ENCODE data around the gene TP53TG5. TPM values are rescaled to one million over a fixed set of nuclear protein-coding genes. Genes with fewer than 3 reads are reported as not detected.

The TP53TG5 gene
- total and polyA plus RNA-seq, 2 of the 8 experiments (the other 6 are each of a cell fraction or from before 2014, with no cell fraction given): not detected

- no peak for DNase-seq (ENCODE audit: low read depth in 1 of 2, low spot score in 2 of 2)
- 91% methylated on average over 21 of the region's 21 CpGs; no CpG with 5 or more reads in 1 of the 2 experiments for WGBS, 2 experiments (ENCODE audit: extremely low coverage in 1 of 2, insufficient coverage in 1 of 2, insufficient read length in 1 of 2, insufficient replicate concordance in 2 of 2, low coverage in 1 of 2, low lambda C conversion rate in 2 of 2, missing lambda C conversion rate in 1 of 2)
- POLR2A ChIA-PET (ENCODE audit: partially characterized antibody): interaction anchor here (0.8 to 2.2 kb wide), 4 partner anchors 11 to 55 kb away, joined by 3 to 10 read pairs (median 3); partner anchors contain the start of gene DBNDD2
- TF ChIP-seq E2F6 (IDR thresholded peaks at IDR 0.05): no peak
- no peak for TF ChIP-seq SIN3A (conservative IDR thresholded peaks at IDR 0.05 in 1 of 2, IDR thresholded peaks at IDR 0.05 in 1 of 2; ENCODE audit: low read depth in 1 of 2, low read length in 2 of 2)
Observed at GRCh38 chr20:45394221-45395113, 16.3 kb upstream of the TP53TG5 start.

More at GRCh38 chr20:45394221-45395113, 16.3 kb upstream of the TP53TG5 start:
- Histone ChIP-seq H3K9ac (replicated peaks in 1 of 4; ENCODE audit: extremely low read depth in 1 of 4, low read depth in 3 of 4, low read length in 3 of 4) (no peak overlapping the region), H4K91ac (replicated peaks; ENCODE audit: insufficient read length, low read length) (no peak overlapping the region), H2BK20ac (ENCODE audit: low read length) (no peak overlapping the region), H4K5ac (ENCODE audit: insufficient read length, low read depth, low read length) (no peak overlapping the region), H3K27ac (ENCODE audit: low read depth, low read length) (no peak overlapping the region), H3K4me2 (ENCODE audit: insufficient read depth in 1 of 2, low read depth in 2 of 2, low read length in 2 of 2) (no peak overlapping the region), H3K9me3 (ENCODE audit: insufficient read depth in 2 of 2, low read depth in 1 of 2, low read length in 1 of 2) (peaks cover 3% of the 10 kb centered on the region in 2 experiments; a peak in 2 of 4 replicates), H3K4ac (replicated peaks; ENCODE audit: insufficient read length, low read depth, low read length) (no peak overlapping the region), H4K8ac (ENCODE audit: extremely low read depth, insufficient read depth, low read length) (no peak overlapping the region), H2AK5ac (ENCODE audit: low read depth, low read length) (no peak overlapping the region), H2BK5ac (ENCODE audit: low read depth, low read length) (no peak overlapping the region), H3K23me2 (ENCODE audit: low read depth, low read length) (no peaks in the 10 kb centered on the region), H3K23ac (ENCODE audit: insufficient read length) (no peak overlapping the region), H4K20me1 (replicated peaks in 1 of 2; ENCODE audit: control insufficient read depth in 1 of 2, insufficient read depth in 2 of 2, low read length in 2 of 2) (no peaks in the 10 kb centered on the region), H3K18ac (ENCODE audit: extremely low read depth, low read length) (no peak overlapping the region), H3K4me3 (ENCODE audit: extremely low read depth in 1 of 4, insufficient read depth in 2 of 4, low read depth in 3 of 4, low read length in 4 of 4) (no peak overlapping the region), H3K79me1 (ENCODE audit: low read depth, low read length) (no peaks in the 10 kb centered on the region), H2BK12ac (ENCODE audit: low read depth, low read length) (no peak overlapping the region), H3K36me3 (ENCODE audit: control insufficient read depth in 2 of 4, insufficient read depth in 4 of 4, low read length in 3 of 4) (no peaks in the 10 kb centered on the region), H3K79me2 (ENCODE audit: control insufficient read depth in 1 of 2, insufficient read depth in 2 of 2, low read length in 2 of 2) (no peaks in the 10 kb centered on the region), H2BK120ac (replicated peaks; ENCODE audit: low read depth, low read length) (no peak overlapping the region), H2AFZ (ENCODE audit: low read length) (no peak overlapping the region), H3K4me1 (replicated peaks in 1 of 4; ENCODE audit: control insufficient read depth in 3 of 4, insufficient read depth in 4 of 4, low read length in 3 of 4) (no peaks in the 10 kb centered on the region), H3K27me3 (replicated peaks in 1 of 4; ENCODE audit: control insufficient read depth in 3 of 4, extremely low read depth in 1 of 4, insufficient read depth in 3 of 4, low read length in 3 of 4) (no peaks in the 10 kb centered on the region), H3K56ac (replicated peaks; ENCODE audit: insufficient read length, low read depth, low read length) (no peak overlapping the region), H2BK15ac (ENCODE audit: low read length) (no peak overlapping the region), H3K14ac (ENCODE audit: insufficient read length) (no peak overlapping the region)
- FAIRE-seq: no peak
- CTCF ChIA-PET (ENCODE audit: partially characterized antibody): interaction anchor here (0.7 to 3.4 kb wide), 11 partner anchors 9 to 86 kb away, joined by 3 to 21 read pairs (median 3); partner anchors contain the start of gene MATN4

Measured in H1 (cell line).